Activated CD4-positive, alpha-beta T cell treated with anti-CD3 and anti-CD28 coated beads for 36 hours (primary cell): Measurements from ENCODE around the gene TLR2. TPM values are rescaled to one million over a fixed set of nuclear protein-coding genes. Genes with fewer than 3 reads are reported as not detected.

Source experiments
- ATAC-seq: fragments of 200-7000 bp; cut with Tn5 transposase; one replicate; pipeline ENCODE4 v1.10.0; 2021; ENCODE audit warnings: mild to moderate bottlenecking, moderate library complexity
- CTCF ChIA-PET: fragments of 350-600 bp; sonication (Branson Sonifier 250); formaldehyde crosslinking; loops from one replicate; lab custom pipeline; 2021; ENCODE audit warnings: antibody characterized with exemption; lab: Charles Lee
- POLR2A ChIA-PET: fragments of 350-600 bp; sonication (Branson Sonifier 250); formaldehyde crosslinking; loops from one replicate; lab custom pipeline; 2021; ENCODE audit warnings: antibody characterized with exemption, inconsistent platforms; lab: Charles Lee
- DNase-seq: peaks from one replicate; pipeline ENCODE4 v3.0.0-alpha.2; 2020
- H3K27ac Mint-ChIP-seq: one replicate; pipeline ENCODE4 v1.8.0; 2021; ENCODE audit warnings: mixed read lengths
- H3K27me3 Mint-ChIP-seq: one replicate; pipeline ENCODE4 v1.8.0; 2021; ENCODE audit warnings: mixed read lengths
- H3K36me3 Mint-ChIP-seq: one replicate; pipeline ENCODE4 v1.8.0; 2021; ENCODE audit warnings: low read depth, mixed read lengths
- H3K4me1 Mint-ChIP-seq: one replicate; pipeline ENCODE4 v1.8.0; 2021; ENCODE audit warnings: mixed read lengths
- H3K4me3 Mint-ChIP-seq: one replicate; pipeline ENCODE4 v1.8.0; 2021; ENCODE audit warnings: mild to moderate bottlenecking, moderate library complexity, mixed read lengths
- H3K9me3 Mint-ChIP-seq: one replicate; pipeline ENCODE4 v1.8.0; 2021; ENCODE audit warnings: low read depth, mixed read lengths
- intact Hi-C, 2 experiments: fragments of 100-400 bp; cut with DNase I in 1 of 2; cut with micrococcal nuclease in 1 of 2; formaldehyde crosslinking; loops; one replicate each; pipeline versions ENCODE4 v1.14.2 to v1.15.1; 2022 to 2024; cut with DNase I, micrococcal nuclease
- total RNA-seq, 2 experiments: library from RNA; stranded (reverse); gene quantifications; one replicate each; pipeline ENCODE4 v1.2.3, GENCODE V29; 2021

The TLR2 gene
- total RNA-seq, 2 experiments from 2014 or later: 1.3 to 2.0 TPM

DNA sequence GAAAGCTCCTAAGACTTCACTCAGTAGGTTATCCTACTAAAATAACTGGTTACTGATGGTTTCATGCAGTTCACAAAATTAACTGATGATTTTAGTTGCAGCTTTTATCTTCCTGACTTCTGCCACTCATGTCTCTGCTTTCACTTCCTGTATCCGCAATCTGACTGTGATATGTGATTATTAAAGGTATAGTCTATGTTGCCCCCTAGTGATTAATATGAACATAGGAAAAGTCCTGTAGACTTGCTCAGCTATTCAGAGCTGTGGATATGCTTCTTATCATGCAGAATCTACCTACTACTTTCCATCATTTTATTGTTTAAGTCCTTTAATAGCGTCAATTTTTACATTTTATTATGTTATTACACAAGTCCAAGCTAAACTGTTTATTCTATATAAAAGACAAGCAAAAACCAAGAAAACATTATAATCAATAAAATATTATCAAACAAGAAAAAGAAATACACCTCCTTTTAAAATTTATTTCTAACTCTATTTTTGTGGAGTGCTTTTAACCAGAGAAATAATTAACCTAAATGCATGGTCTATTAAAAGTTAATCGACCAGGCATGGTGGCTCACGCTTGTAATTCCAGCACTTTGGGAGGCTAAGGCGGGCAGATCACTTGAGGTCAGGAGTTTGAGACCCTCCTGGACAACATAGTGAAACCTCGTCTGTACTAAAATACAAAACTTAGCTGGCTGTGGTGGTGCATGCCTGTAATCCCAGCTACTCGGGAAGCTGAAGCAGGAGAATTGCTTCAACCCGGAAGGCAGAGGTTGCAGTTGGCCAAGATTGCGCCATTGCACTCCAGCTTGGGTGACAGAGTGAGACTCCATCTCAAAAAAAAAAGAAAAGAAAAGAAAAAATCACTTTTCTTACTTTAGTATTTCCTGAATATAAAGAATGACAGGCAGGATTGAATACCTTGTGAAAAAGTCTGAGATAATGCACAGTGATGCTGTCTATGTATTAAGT lies 40.4 kb upstream of the TLR2 start:
- Mint-ChIP-seq H3K4me3 (no peak overlapping the region), H3K27ac (no peak overlapping the region), H3K36me3 (no peaks in the 10 kb centered on the region), H3K27me3 (no peaks in the 10 kb centered on the region), H3K9me3 (peaks cover 3% of the 10 kb centered on the region), H3K4me1 (peaks cover 23% of the 10 kb centered on the region)
- POLR2A ChIA-PET: no interaction called here
- CTCF ChIA-PET: interaction anchor here (0.6 to 7.2 kb wide), 39 partner anchors 9 to 561 kb away, joined by 3 to 69 read pairs (median 4); partner anchors contain the start of genes MND1, TLR2 and TMEM131L
- ATAC-seq: peak; percentile 92
- DNase-seq: no peak
- intact Hi-C loops: loop anchor here (1.0 to 2.0 kb wide), 4 partner anchors 210 to 561 kb away; partner anchors contain the start of gene MND1 (in 2 of the 2)

GRCh38 chr4:153645183-153645582 lies 38.9 kb upstream of the TLR2 start:
- Mint-ChIP-seq H3K27me3 (no peaks in the 10 kb centered on the region), H3K4me1 (peaks cover 29% of the 10 kb centered on the region), H3K36me3 (no peaks in the 10 kb centered on the region), H3K4me3 (no peak overlapping the region), H3K9me3 (peaks cover 3% of the 10 kb centered on the region), H3K27ac (no peak overlapping the region)
- POLR2A ChIA-PET: interaction anchor here (0.7 kb wide), 1 partner anchor 33 kb away, joined by 3 read pairs; no protein-coding TSS in a partner anchor
- CTCF ChIA-PET: interaction anchor here (0.7 to 7.2 kb wide), 12 partner anchors 10 to 498 kb away, joined by 3 to 69 read pairs (median 4); partner anchors contain the start of gene MND1
- DNase-seq (peak; percentile 50), ATAC-seq (no peak)
- intact Hi-C loops: loop anchor here (1.0 to 5.0 kb wide), 2 partner anchors 105 to 213 kb away; no protein-coding TSS in a partner anchor

DNA sequence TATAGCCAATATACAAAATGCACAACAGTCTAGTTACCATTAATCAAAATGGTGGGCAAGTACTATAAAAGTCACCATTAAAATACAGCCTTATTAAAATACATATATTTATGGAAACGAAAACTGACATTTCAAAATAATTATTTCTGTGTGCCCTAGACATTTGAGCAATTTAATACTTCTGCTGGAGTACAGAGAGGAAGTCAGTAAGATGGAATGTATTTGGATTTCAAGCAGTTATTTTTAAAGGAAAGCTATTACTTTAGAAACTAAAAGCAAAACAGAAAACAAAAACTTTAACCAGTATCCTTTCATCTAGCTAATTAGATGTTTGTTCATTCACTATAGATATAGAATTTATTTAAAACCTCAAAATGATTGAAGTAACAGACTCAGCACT lies 37.8 kb upstream of the TLR2 start:
- POLR2A ChIA-PET: no interaction called here
- intact Hi-C loops: loop anchor here in 1 of 2 experiments (5.0 kb wide), 1 partner anchor 214 kb away; no protein-coding TSS in a partner anchor
- ATAC-seq: no peak
- Mint-ChIP-seq H3K27me3 (no peaks in the 10 kb centered on the region), H3K36me3 (no peaks in the 10 kb centered on the region), H3K9me3 (peaks cover 3% of the 10 kb centered on the region), H3K4me1 (peaks cover 35% of the 10 kb centered on the region), H3K27ac (no peak overlapping the region), H3K4me3 (no peak overlapping the region)
- DNase-seq: no peak
- CTCF ChIA-PET: interaction anchor here (0.7 to 7.2 kb wide), 4 partner anchors 24 to 300 kb away, joined by 3 to 69 read pairs (median 4); no protein-coding TSS in a partner anchor

DNA sequence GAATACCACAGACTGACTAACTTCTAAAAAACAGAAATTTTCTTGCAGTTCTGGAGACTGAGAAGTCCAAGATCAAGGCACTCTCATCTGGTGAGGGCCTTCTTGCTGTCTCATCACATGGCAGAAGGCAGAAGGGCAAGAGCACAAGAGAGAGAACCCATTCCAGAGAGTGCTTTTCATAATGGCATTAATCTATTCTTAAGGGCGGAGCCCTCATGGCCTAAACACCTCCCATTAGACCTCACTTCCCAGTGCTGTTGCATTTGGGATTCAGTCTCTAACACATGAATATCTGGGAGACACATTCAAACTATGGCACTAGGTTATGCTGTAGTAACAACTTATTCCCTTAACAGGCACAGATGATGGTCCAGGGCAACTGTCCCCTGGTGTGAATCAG lies 37.1 kb upstream of the TLR2 start:
- DNase-seq (no peak), ATAC-seq (no peak)
- Mint-ChIP-seq H3K4me3 (no peak overlapping the region), H3K27ac (no peak overlapping the region), H3K4me1 (peaks cover 35% of the 10 kb centered on the region), H3K9me3 (peaks cover 3% of the 10 kb centered on the region), H3K27me3 (no peaks in the 10 kb centered on the region), H3K36me3 (no peaks in the 10 kb centered on the region)
- intact Hi-C loops: loop anchor here in 1 of 2 experiments (5.0 kb wide), 1 partner anchor 215 kb away; no protein-coding TSS in a partner anchor
- CTCF ChIA-PET: interaction anchor here (0.7 to 7.2 kb wide), 5 partner anchors 70 to 301 kb away, joined by 3 to 69 read pairs (median 5); no protein-coding TSS in a partner anchor
- POLR2A ChIA-PET: no interaction called here

DNA sequence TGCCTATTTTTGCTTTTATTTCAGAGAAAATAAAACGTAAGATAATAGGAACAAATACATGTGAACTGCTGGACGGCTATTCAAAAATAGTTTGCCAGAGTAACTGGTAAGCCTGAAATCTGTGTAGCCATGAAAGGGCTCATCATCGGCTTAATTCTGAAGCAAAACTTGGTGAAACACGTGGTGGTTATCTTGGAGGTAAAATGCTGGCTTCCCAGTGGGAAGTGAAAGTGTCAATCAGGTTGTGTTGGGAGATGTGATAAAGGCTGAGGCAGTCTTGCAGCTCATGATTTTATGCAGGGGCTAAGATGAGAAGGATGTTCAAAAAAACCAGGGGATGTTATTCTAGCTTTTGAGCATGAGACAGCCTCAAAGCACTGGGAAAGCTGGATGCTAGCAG lies 36.1 kb upstream of the TLR2 start:
- H3K4me3 Mint-ChIP-seq: no peak overlapping the region
- ATAC-seq (no peak), DNase-seq (no peak)
- CTCF ChIA-PET: interaction anchor here (0.6 to 7.2 kb wide), 11 partner anchors 8 to 505 kb away, joined by 3 to 69 read pairs (median 3); no protein-coding TSS in a partner anchor
- H3K4me1 Mint-ChIP-seq: peaks cover 40% of the 10 kb centered on the region
- H3K27me3 Mint-ChIP-seq: no peaks in the 10 kb centered on the region
- H3K36me3 Mint-ChIP-seq: no peaks in the 10 kb centered on the region
- peaks cover 3% of the 10 kb centered on the region for H3K9me3 Mint-ChIP-seq
- POLR2A ChIA-PET: no interaction called here
- H3K27ac Mint-ChIP-seq: no peak overlapping the region
- intact Hi-C loops: loop anchor here in 1 of 2 experiments (5.0 kb wide), 1 partner anchor 216 kb away; no protein-coding TSS in a partner anchor

- ChIA-PET CTCF (interaction anchor here (0.6 to 7.2 kb wide), 14 partner anchors 11 to 507 kb away, joined by 3 to 69 read pairs (median 4); partner anchors contain the start of genes MND1 and TLR2), POLR2A (no interaction called here)
- Mint-ChIP-seq H3K27ac (no peak overlapping the region), H3K27me3 (no peaks in the 10 kb centered on the region), H3K9me3 (peaks cover 3% of the 10 kb centered on the region), H3K4me1 (peaks cover 37% of the 10 kb centered on the region), H3K4me3 (no peak overlapping the region), H3K36me3 (no peaks in the 10 kb centered on the region)
- DNase-seq (peak; percentile 44), ATAC-seq (peak; percentile 24)
- intact Hi-C loops: loop anchor here (1.0 to 5.0 kb wide), 2 partner anchors 217 to 305 kb away; partner anchors contain the start of gene MND1 (in 1 of the 2)
Measured at GRCh38 chr4:153649572-153649991, 34.5 kb upstream of the TLR2 start.

DNA sequence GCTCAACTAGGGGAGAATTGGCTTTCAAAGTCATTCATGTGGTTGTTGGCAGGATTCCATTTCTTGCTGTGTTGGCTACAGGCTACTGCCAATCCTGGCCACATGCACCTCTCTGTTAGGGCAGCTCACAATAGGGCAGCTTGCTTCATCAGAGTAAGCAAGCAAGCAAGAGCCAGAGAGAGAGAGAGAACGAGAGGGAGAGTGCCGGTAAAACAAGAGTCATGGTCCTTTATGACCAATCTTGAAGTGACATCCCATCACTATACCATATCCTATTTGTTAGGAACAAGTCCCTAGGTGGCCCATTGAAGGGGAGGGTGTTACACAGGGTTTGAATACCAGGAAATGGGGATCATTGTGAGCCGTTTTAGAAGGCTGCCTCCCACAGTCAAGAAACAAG lies 33.0 kb upstream of the TLR2 start:
- no peaks in the 10 kb centered on the region for H3K9me3 Mint-ChIP-seq
- H3K4me1 Mint-ChIP-seq: peaks cover 41% of the 10 kb centered on the region
- intact Hi-C loops: loop anchor here in 1 of 2 experiments (5.0 kb wide), 1 partner anchor 101 kb away; no protein-coding TSS in a partner anchor
- H3K36me3 Mint-ChIP-seq: no peaks in the 10 kb centered on the region
- CTCF ChIA-PET: interaction anchor here (0.5 to 2.9 kb wide), 10 partner anchors 8 to 305 kb away, joined by 3 to 14 read pairs (median 4); partner anchors contain the start of gene TLR2
- DNase-seq: peak; percentile 18
- no peak overlapping the region for H3K4me3 Mint-ChIP-seq
- ATAC-seq: peak; percentile 20
- H3K27ac Mint-ChIP-seq: peak overlapping the region; percentile 84
- no peaks in the 10 kb centered on the region for H3K27me3 Mint-ChIP-seq
- POLR2A ChIA-PET: interaction anchor here (1.2 to 1.6 kb wide), 2 partner anchors 154 to 536 kb away, joined by 3 to 4 read pairs; no protein-coding TSS in a partner anchor

DNA sequence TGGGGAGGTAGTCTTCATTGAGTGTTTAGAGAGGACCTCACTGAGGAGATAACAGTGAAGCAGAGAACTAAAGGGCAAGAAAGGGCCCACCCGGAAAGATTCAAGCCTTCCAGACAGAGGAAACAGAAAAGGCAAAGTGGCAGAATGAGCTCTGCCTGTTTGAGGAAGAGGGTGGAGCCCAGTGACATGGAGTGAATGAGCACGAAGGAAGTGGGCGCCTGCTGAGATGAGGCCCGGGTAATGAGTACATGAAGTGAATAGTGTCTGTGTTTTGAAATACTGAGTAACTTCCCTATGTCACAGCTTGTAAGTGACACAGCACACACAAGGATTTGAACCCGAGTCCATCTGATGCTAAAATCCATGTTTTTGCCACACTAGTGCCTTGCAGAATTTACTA lies 32.5 kb upstream of the TLR2 start:
- ChIA-PET POLR2A (interaction anchor here (0.7 to 1.6 kb wide), 3 partner anchors 154 to 537 kb away, joined by 3 to 4 read pairs (median 3); no protein-coding TSS in a partner anchor), CTCF (interaction anchor here (0.5 to 2.9 kb wide), 9 partner anchors 8 to 305 kb away, joined by 3 to 14 read pairs (median 4); partner anchors contain the start of gene TMEM131L)
- no peaks in the 10 kb centered on the region for H3K36me3 Mint-ChIP-seq
- peaks cover 41% of the 10 kb centered on the region for H3K4me1 Mint-ChIP-seq
- H3K27ac Mint-ChIP-seq: peak overlapping the region; percentile 84
- intact Hi-C loops: loop anchor here in 1 of 2 experiments (5.0 kb wide), 1 partner anchor 101 kb away; no protein-coding TSS in a partner anchor
- no peaks in the 10 kb centered on the region for H3K9me3 Mint-ChIP-seq
- no peak overlapping the region for H3K4me3 Mint-ChIP-seq
- ATAC-seq: peak; percentile 90
- peak; percentile 78 for DNase-seq
- no peaks in the 10 kb centered on the region for H3K27me3 Mint-ChIP-seq

GRCh38 chr4:153652051-153652784 lies 31.9 kb upstream of the TLR2 start:
- ChIA-PET CTCF (interaction anchor here (0.6 to 2.9 kb wide), 12 partner anchors 9 to 525 kb away, joined by 3 to 14 read pairs (median 4); partner anchors contain the start of gene TMEM131L), POLR2A (interaction anchor here (0.7 to 1.2 kb wide), 2 partner anchors 182 to 537 kb away, joined by 3 to 4 read pairs; no protein-coding TSS in a partner anchor)
- Mint-ChIP-seq H3K4me1 (peaks cover 41% of the 10 kb centered on the region), H3K4me3 (no peak overlapping the region), H3K9me3 (no peaks in the 10 kb centered on the region), H3K36me3 (no peaks in the 10 kb centered on the region), H3K27me3 (no peaks in the 10 kb centered on the region), H3K27ac (peak overlapping the region; percentile 84)
- intact Hi-C loops: loop anchor here (2.0 to 5.0 kb wide), 2 partner anchors 33 to 100 kb away; partner anchors contain the start of gene TLR2 (in 1 of the 2)
- ATAC-seq (peak; percentile 57), DNase-seq (peak; percentile 62)

DNA sequence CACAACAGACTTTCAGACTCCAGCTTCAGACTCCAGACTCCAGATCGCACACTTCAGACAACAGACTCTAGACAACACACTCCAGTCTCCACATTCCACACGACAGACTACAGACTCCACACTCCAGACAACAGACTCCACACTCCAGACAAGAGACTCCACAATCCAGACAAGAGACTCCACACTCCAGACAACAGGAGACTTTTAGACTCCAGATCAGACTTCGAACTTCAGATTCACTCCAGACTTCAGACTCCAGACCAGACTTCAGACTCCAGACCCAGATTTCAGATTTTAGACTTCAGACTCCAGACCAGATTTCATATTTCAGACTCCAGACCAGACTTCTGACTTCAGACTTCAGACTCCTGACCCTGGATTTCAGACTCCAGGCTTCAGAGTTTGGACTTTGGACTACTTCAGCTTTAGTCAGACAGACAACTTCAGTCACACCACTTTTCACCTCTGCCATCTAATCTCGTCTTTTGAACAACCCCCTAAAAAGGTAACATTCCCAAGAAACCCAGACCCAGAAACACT lies 29.0 kb upstream of the TLR2 start:
- H3K27me3 Mint-ChIP-seq: no peaks in the 10 kb centered on the region
- H3K9me3 Mint-ChIP-seq: no peaks in the 10 kb centered on the region
- DNase-seq (no peak), ATAC-seq (no peak)
- no peaks in the 10 kb centered on the region for H3K36me3 Mint-ChIP-seq
- H3K4me1 Mint-ChIP-seq: peaks cover 31% of the 10 kb centered on the region
- ChIA-PET CTCF (interaction anchor here (1.2 kb wide), 1 partner anchor 10 kb away, joined by 6 read pairs; no protein-coding TSS in a partner anchor), POLR2A (no interaction called here)
- intact Hi-C loops: no loop called here
- H3K4me3 Mint-ChIP-seq: no peak overlapping the region
- peak overlapping the region; percentile 8 for H3K27ac Mint-ChIP-seq
